Retina (tissue), 1 donor: ENCODE data around the gene CACNB4.
A peak's percentile ranks its signal among the peaks of the same experiment; 100 is the strongest.
"Not testable (repeated sequence)": the region's sequence is repeated elsewhere in the genome, so short reads cannot be mapped to it uniquely, and the experiment has no call there.

Source experiments
- DNase-seq: peaks from one replicate; pipeline ENCODE4 v3.0.0-alpha.2; 2016

The CACNB4 gene

GRCh38 chr2:152098496-152099366 is at the start of gene CACNB4:
Gene CACNB4 (minus strand): TSS chr2:152099044.
- DNase-seq = peak; percentile 73

- no peak for DNase-seq
Measured at GRCh38 chr2:152134488-152135280, 35.8 kb upstream of the CACNB4 start.

GRCh38 chr2:152132306-152132705 is 33.5 kb upstream of the CACNB4 start:
- DNase-seq = no peak

- DNase-seq = no peak
Measured at GRCh38 chr2:152127628-152128027, 28.8 kb upstream of the CACNB4 start.

GRCh38 chr2:152126664-152127063 is 27.8 kb upstream of the CACNB4 start:
- no peak for DNase-seq

- no peak for DNase-seq
Measured at GRCh38 chr2:152122161-152122560, 23.3 kb upstream of the CACNB4 start.

GRCh38 chr2:152120430-152120829 is 21.6 kb upstream of the CACNB4 start:
- no peak for DNase-seq

GRCh38 chr2:152115952-152116351 is 17.1 kb upstream of the CACNB4 start:
- no peak for DNase-seq

- no peak for DNase-seq
Measured at GRCh38 chr2:152114366-152114765, 15.5 kb upstream of the CACNB4 start.

- not testable (repeated sequence) for DNase-seq
Measured at GRCh38 chr2:152107140-152107539, 8.3 kb upstream of the CACNB4 start.

GRCh38 chr2:152106464-152106863 is 7.6 kb upstream of the CACNB4 start:
- no peak for DNase-seq

- DNase-seq = no peak
Measured at GRCh38 chr2:152103271-152103670, 4.4 kb upstream of the CACNB4 start.

- no peak for DNase-seq
Measured at GRCh38 chr2:152100961-152101360, 2.1 kb upstream of the CACNB4 start.

GRCh38 chr2:152099367-152100050 is 665 bp upstream of the CACNB4 start:
- peak; percentile 76 for DNase-seq

GRCh38 chr2:152097801-152098495 is 896 bp downstream of the CACNB4 start:
- peak; percentile 78 for DNase-seq

GRCh38 chr2:152097290-152097800 is 1.5 kb downstream of the CACNB4 start:
- no peak for DNase-seq

- DNase-seq = no peak
Measured at GRCh38 chr2:152095146-152095545, 3.7 kb downstream of the CACNB4 start.

- no peak for DNase-seq
Measured at GRCh38 chr2:152094014-152094413, 4.8 kb downstream of the CACNB4 start.

GRCh38 chr2:152093464-152093863 is 5.4 kb downstream of the CACNB4 start:
- no peak for DNase-seq

GRCh38 chr2:152092095-152092494 is 6.7 kb downstream of the CACNB4 start:
- DNase-seq = no peak

GRCh38 chr2:152090726-152091125 is 8.1 kb downstream of the CACNB4 start:
- not testable (repeated sequence) for DNase-seq

- no peak for DNase-seq
Measured at GRCh38 chr2:152089238-152089637, 9.6 kb downstream of the CACNB4 start.
